PC-9 (cell line): Measurements from ENCODE around the gene LLCFC1. TPM values are rescaled to one million over a fixed set of nuclear protein-coding genes. Genes with fewer than 3 reads are reported as not detected.

Source experiments
- BruUV-seq: library from RNA; stranded (reverse); fragments of 400-500 nt; replicated peaks from 2 replicates; lab custom pipeline; 2021; lab: Mats Ljungman, UMichigan
- CTCF ChIA-PET: fragments of 300-600 bp; sonication (Branson Sonifier 250); formaldehyde crosslinking; loops from one replicate; lab custom pipeline; 2022; ENCODE audit warnings: antibody characterized with exemption; lab: Charles Lee
- POLR2A ChIA-PET: fragments of 300-600 bp; sonication (Branson Sonifier 250); formaldehyde crosslinking; loops from one replicate; lab custom pipeline; 2022; ENCODE audit warnings: antibody characterized with exemption; ENCODE audit not compliant: unreplicated experiment; lab: Charles Lee
- DNase-seq, 2 experiments: peaks; one replicate each; pipeline versions ENCODE4 v3.0.0 to v3.0.0-alpha.2; 2015 to 2022; ENCODE audit warnings: mixed read lengths in 1 of 2
- H2AFZ ChIP-seq: fragments of 200-600 bp; sonication (generic); 2 replicates; pipeline ENCODE4 v1.8.1; 2017; ENCODE audit warnings: antibody characterized with exemption
- H3F3A ChIP-seq: fragments of 200-600 bp; sonication (generic); 2 replicates; pipeline ENCODE4 v1.8.1; 2017; ENCODE audit warnings: antibody characterized with exemption, mild to moderate bottlenecking, low read depth; ENCODE audit not compliant: insufficient read depth
- H3K27ac ChIP-seq: fragments of 200-600 bp; sonication (generic); 2 replicates; pipeline ENCODE4 v1.6.1; 2016; ENCODE audit warnings: mixed run types
- H3K27me3 ChIP-seq: fragments of 200-600 bp; sonication (generic); 2 replicates; pipeline ENCODE4 v1.6.1; 2016; ENCODE audit warnings: low read depth, mixed run types; ENCODE audit not compliant: insufficient read depth
- H3K36me3 ChIP-seq: fragments of 200-600 bp; sonication (generic); 2 replicates; pipeline ENCODE4 v1.6.1; 2016; ENCODE audit warnings: low read depth, mixed run types
- H3K4me1 ChIP-seq: fragments of 200-600 bp; sonication (generic); replicated peaks from 2 replicates; pipeline ENCODE4 v1.6.1; 2016; ENCODE audit warnings: mixed run types; ENCODE audit not compliant: insufficient read depth
- H3K4me2 ChIP-seq: fragments of 200-600 bp; sonication (generic); 2 replicates; pipeline ENCODE4 v1.6.1; 2017; ENCODE audit warnings: mixed run types
- H3K4me3 ChIP-seq: fragments of 200-600 bp; sonication (generic); 2 replicates; pipeline ENCODE4 v1.6.1; 2016; ENCODE audit warnings: mixed run types
- H3K79me2 ChIP-seq: fragments of 200-600 bp; sonication (generic); 2 replicates; pipeline ENCODE4 v1.6.1; 2017; ENCODE audit warnings: low read depth, mixed run types
- H3K9me2 ChIP-seq: fragments of 200-600 bp; sonication (generic); 2 replicates; pipeline ENCODE4 v1.8.1; 2017; ENCODE audit warnings: mild to moderate bottlenecking; ENCODE audit not compliant: insufficient read depth
- H3K9me3 ChIP-seq: fragments of 200-600 bp; sonication (generic); 2 replicates; pipeline ENCODE4 v1.8.1; 2016; ENCODE audit warnings: low read depth; ENCODE audit not compliant: insufficient read depth
- H4K20me1 ChIP-seq: fragments of 200-600 bp; sonication (generic); 2 replicates; pipeline ENCODE4 v1.8.1; 2017; ENCODE audit not compliant: insufficient read depth
- EZH2 ChIP-seq: fragments of 200-600 bp; sonication (generic); IDR thresholded peaks from 2 replicates; pipeline ENCODE4 v1.8.0; 2017; ENCODE audit warnings: antibody characterized with exemption, low read depth
- intact Hi-C: fragments of 100-400 bp; cut with micrococcal nuclease; formaldehyde crosslinking; loops from one replicate; pipeline ENCODE4 v1.10.0; 2022; ENCODE audit not compliant: unreplicated experiment
- total RNA-seq: library from RNA; stranded (reverse); gene quantifications from 2 replicates; pipeline ENCODE4 v1.2.3, GENCODE V29; 2021
- TF ChIP-seq, protein P1 (sequence below): fragments of 200-600 bp; sonication (generic); conservative IDR thresholded peaks from 2 replicates; pipeline ENCODE4 v1.6.1; 2017; ENCODE audit warnings: mixed run types, antibody characterized with exemption, mild to moderate bottlenecking, moderate library complexity

The LLCFC1 gene
- total RNA-seq, 1 experiment from 2014 or later: not detected

- intact Hi-C loops: no loop called here
- no peak overlapping the region for H3K4me3 ChIP-seq
- H3F3A ChIP-seq: peaks cover 4% of the 10 kb centered on the region; the same call in 1 of the 2 replicates
- H3K36me3 ChIP-seq: no peaks in the 10 kb centered on the region
- peaks cover 20% of the 10 kb centered on the region for H3K4me1 ChIP-seq
- ChIA-PET CTCF (interaction anchor here (0.7 to 0.8 kb wide), 3 partner anchors 20 to 582 kb away, joined by 3 to 8 read pairs (median 3); no protein-coding TSS in a partner anchor), POLR2A (no interaction called here)
- BruUV-seq: no TSS peak
- H3K79me2 ChIP-seq: no peaks in the 10 kb centered on the region
- H3K27ac ChIP-seq: no peak overlapping the region
- H4K20me1 ChIP-seq: no peaks in the 10 kb centered on the region
- no peak for DNase-seq
- H3K9me3 ChIP-seq: peaks cover 21% of the 10 kb centered on the region
- no peak overlapping the region for H3K4me2 ChIP-seq
- no peak overlapping the region for H2AFZ ChIP-seq
- H3K27me3 ChIP-seq: no peaks in the 10 kb centered on the region
- TF ChIP-seq EZH2: no peak
- TF ChIP-seq, protein P1, sequence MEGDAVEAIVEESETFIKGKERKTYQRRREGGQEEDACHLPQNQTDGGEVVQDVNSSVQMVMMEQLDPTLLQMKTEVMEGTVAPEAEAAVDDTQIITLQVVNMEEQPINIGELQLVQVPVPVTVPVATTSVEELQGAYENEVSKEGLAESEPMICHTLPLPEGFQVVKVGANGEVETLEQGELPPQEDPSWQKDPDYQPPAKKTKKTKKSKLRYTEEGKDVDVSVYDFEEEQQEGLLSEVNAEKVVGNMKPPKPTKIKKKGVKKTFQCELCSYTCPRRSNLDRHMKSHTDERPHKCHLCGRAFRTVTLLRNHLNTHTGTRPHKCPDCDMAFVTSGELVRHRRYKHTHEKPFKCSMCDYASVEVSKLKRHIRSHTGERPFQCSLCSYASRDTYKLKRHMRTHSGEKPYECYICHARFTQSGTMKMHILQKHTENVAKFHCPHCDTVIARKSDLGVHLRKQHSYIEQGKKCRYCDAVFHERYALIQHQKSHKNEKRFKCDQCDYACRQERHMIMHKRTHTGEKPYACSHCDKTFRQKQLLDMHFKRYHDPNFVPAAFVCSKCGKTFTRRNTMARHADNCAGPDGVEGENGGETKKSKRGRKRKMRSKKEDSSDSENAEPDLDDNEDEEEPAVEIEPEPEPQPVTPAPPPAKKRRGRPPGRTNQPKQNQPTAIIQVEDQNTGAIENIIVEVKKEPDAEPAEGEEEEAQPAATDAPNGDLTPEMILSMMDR: no peak
- no peaks in the 10 kb centered on the region for H3K9me2 ChIP-seq
These were observed 37.6 kb upstream of the LLCFC1 start for GRCh38 chr7:142901426-142902259.

DNA sequence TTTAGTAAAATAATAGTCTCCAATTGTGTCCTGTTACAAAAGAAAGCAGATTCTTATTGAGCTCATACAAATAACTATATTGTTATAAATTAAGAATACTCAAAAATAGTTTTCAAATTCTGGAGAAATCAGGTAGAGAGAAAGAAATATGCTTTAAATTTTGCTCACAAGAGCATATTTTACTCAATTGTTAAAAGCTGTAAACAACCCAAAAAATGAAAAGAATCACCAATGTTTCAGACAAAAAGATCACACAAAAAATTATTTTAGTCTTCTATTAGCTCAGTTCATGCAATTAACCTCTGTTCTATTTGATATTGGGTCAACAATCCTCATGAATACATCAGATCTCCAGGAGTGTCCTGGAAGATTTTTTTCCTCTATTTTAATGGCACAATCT, 35.2 kb upstream of the LLCFC1 start:
- Histone ChIP-seq H3K79me2 (no peaks in the 10 kb centered on the region), H3K27me3 (no peaks in the 10 kb centered on the region), H3K9me3 (peaks cover 30% of the 10 kb centered on the region), H3K36me3 (no peaks in the 10 kb centered on the region), H3K9me2 (no peaks in the 10 kb centered on the region), H3K4me2 (no peak overlapping the region), H3K4me1 (peaks cover 8% of the 10 kb centered on the region), H3K27ac (no peak overlapping the region), H2AFZ (no peak overlapping the region), H3K4me3 (no peak overlapping the region), H3F3A (no peaks in the 10 kb centered on the region), H4K20me1 (no peaks in the 10 kb centered on the region)
- DNase-seq: no peak
- BruUV-seq: no TSS peak
- CTCF ChIA-PET: no interaction called here
- intact Hi-C loops: no loop called here
- POLR2A ChIA-PET: interaction anchor here (0.5 kb wide), 1 partner anchor 93 kb away, joined by 4 read pairs; no protein-coding TSS in a partner anchor
- no peak for TF ChIP-seq EZH2
- TF ChIP-seq, protein P1: no peak

GRCh38 chr7:142905759-142906158, 33.5 kb upstream of the LLCFC1 start:
- Histone ChIP-seq H3K4me3 (no peak overlapping the region), H3K79me2 (no peaks in the 10 kb centered on the region), H3K9me3 (peaks cover 30% of the 10 kb centered on the region), H3K9me2 (no peaks in the 10 kb centered on the region), H3K27me3 (no peaks in the 10 kb centered on the region), H3K4me2 (no peak overlapping the region), H2AFZ (no peak overlapping the region), H3K4me1 (peaks cover 17% of the 10 kb centered on the region), H3F3A (peaks cover 14% of the 10 kb centered on the region; the same call in 1 of the 2 replicates), H3K36me3 (no peaks in the 10 kb centered on the region), H4K20me1 (no peaks in the 10 kb centered on the region), H3K27ac (no peak overlapping the region)
- TF ChIP-seq, protein P1: no peak
- TF ChIP-seq EZH2: no peak
- no peak for DNase-seq
- intact Hi-C loops: no loop called here
- ChIA-PET POLR2A (no interaction called here), CTCF (no interaction called here)
- BruUV-seq: no TSS peak
